Left lung (tissue), 14 donors: Measurements from ENCODE around the gene RFX7. TPM values are rescaled to one million over a fixed set of nuclear protein-coding genes. Genes with fewer than 3 reads are reported as not detected.

Experiments used
- ATAC-seq: fragments of 200-7000 bp; cut with Tn5 transposase; one replicate; pipeline ENCODE4 v1.9.1; 2020; ENCODE audit warnings: moderate library complexity
- DNase-seq, 4 donors: peaks; one replicate each; pipeline ENCODE4 v3.0.0-alpha.2; 2013 to 2020
- H3K27ac ChIP-seq, 2 donors: fragments of 200-600 bp; sonication (generic) in 1 of 2; one replicate each; pipeline versions ENCODE4 v1.5.0 to v1.8.0; 2020 to 2021
- H3K27me3 ChIP-seq, 2 donors: fragments of 200-600 bp; sonication (generic) in 1 of 2; one replicate each; pipeline versions ENCODE4 v1.5.0 to v1.8.0; 2020 to 2021
- H3K36me3 ChIP-seq, 2 donors: fragments of 200-600 bp; sonication (generic) in 1 of 2; one replicate each; pipeline versions ENCODE4 v1.5.0 to v1.8.0; 2020 to 2021
- H3K4me1 ChIP-seq, 2 donors: fragments of 200-600 bp; one replicate each; pipeline ENCODE4 v1.8.0; 2021
- H3K4me3 ChIP-seq, 2 donors: fragments of 200-600 bp; sonication (generic) in 1 of 2; one replicate each; pipeline versions ENCODE4 v1.5.0 to v1.8.0; 2020 to 2021; ENCODE audit warnings: mild to moderate bottlenecking in 1 of 2
- H3K9me3 ChIP-seq, 2 donors: fragments of 200-600 bp; sonication (generic) in 1 of 2; one replicate each; pipeline versions ENCODE4 v1.5.0 to v1.8.0; 2020 to 2021
- CTCF ChIP-seq, 2 donors: fragments of 200-600 bp; sonication (generic) in 1 of 2; IDR thresholded peaks; one replicate each; pipeline versions ENCODE4 v1.5.0 to v1.8.0; 2021; ENCODE audit warnings: antibody characterized with exemption in 2 of 2
- intact Hi-C, 2 donors: fragments of 100-400 bp; cut with DNase I; formaldehyde crosslinking; loops; one replicate each; pipeline versions ENCODE4 v1.11.2 to v1.14.2; 2022
- long read RNA-seq, 12 donors: library from polyadenylated mRNA in 2 of 12; unstranded in 2 of 12; transcript quantifications; one replicate each; pipeline ENCODE4 v2.0.0 and lab custom pipeline, GENCODE V29; 2019 to 2026
- polyA plus RNA-seq, 6 donors: library from polyadenylated mRNA; unstranded; fragments of 120-200 nt; gene quantifications; one replicate each; pipeline ENCODE4 v1.2.1, GENCODE V29; 2013; ENCODE audit not compliant: insufficient read length in 6 of 6
- total RNA-seq, 2 donors: library from RNA; stranded (reverse); fragmentation: NEBNext Ultra II Directional; extraction: Animal tissue kit (Norgen Biotek cat#: 25700); gene quantifications; one replicate each; pipeline ENCODE4 v1.2.1, GENCODE V29; 2021
- donor health status: DM: no; HTN: yes; CAD: no.
- donor health status: DM: no; HTN: no; CAD: no.

Gene RFX7
- total RNA-seq (10 to 100 TPM; 16.7 to 18.2 TPM), polyA plus RNA-seq (10 to 100 TPM; 22.9 to 28.1 (median 26.1) TPM)
- long read RNA-seq, donor 1, partial matches to known transcripts, result 0 of 7 reads
- long read RNA-seq, donor 1, other reads (novel, unspliced or antisense), result 7 of 7 reads
- long read RNA-seq, donor 2, partial matches to known transcripts, result 0 of 6 reads
- long read RNA-seq, donor 2, other reads (novel, unspliced or antisense), result 6 of 6 reads
- long read RNA-seq, donor 3, result 0 reads
- long read RNA-seq, donor 4, result 0 reads
- long read RNA-seq, donor 5, partial matches to known transcripts, result 23 of 23 reads
- long read RNA-seq, donor 5, other reads (novel, unspliced or antisense), result 0 of 23 reads
- long read RNA-seq, donor 6, full-length matches to known transcripts, result 1 of 16 reads
- long read RNA-seq, donor 6, partial matches to known transcripts, result 10 of 16 reads
- long read RNA-seq, donor 6, other reads (novel, unspliced or antisense), result 5 of 16 reads
- long read RNA-seq, donor 7, result 0 reads
- long read RNA-seq, donor 8, partial matches to known transcripts, result 0 of 5 reads
- long read RNA-seq, donor 8, other reads (novel, unspliced or antisense), result 5 of 5 reads
- long read RNA-seq, donor 9, result 0 reads
- long read RNA-seq, donor 10, result 0 reads
- long read RNA-seq, donor 11, result 0 reads
- long read RNA-seq, donor 12, result 0 reads

- intact Hi-C loops, result no loop called here
- no peak for TF ChIP-seq CTCF (IDR thresholded peaks at IDR 0.05)
- peak; percentile 64 to 92 (median 78) for DNase-seq
- H3K27ac ChIP-seq, result peak within 1 kb of the TSS; percentile 84 to 87
- H3K4me3 ChIP-seq, result peak within 1 kb of the TSS; percentile 49 to 64
- H3K9me3 ChIP-seq, result no peaks in the 10 kb centered on the region
- peak; percentile 69 for ATAC-seq
- H3K36me3 ChIP-seq, result no peaks in the 10 kb centered on the region
- peaks cover 10 to 46% of the 10 kb centered on the region in 2 donors for H3K4me1 ChIP-seq
- H3K27me3 ChIP-seq, result no peaks in the 10 kb centered on the region
Measured at GRCh38 chr15:56243163-56244037, at the start of gene RFX7. TSS of gene RFX7 (minus strand) at chr15:56243879. CDS start at chr15:56243285, 594 bp downstream.

GRCh38 chr15:56292546-56293316 is 49.1 kb upstream of the RFX7 start:
- Histone ChIP-seq H3K4me1 (no peaks in the 10 kb centered on the region), H3K27me3 (no peaks in the 10 kb centered on the region), H3K36me3 (no peaks in the 10 kb centered on the region), H3K9me3 (peaks cover 0 to 17% of the 10 kb centered on the region in 2 donors), H3K4me3 (no peak overlapping the region), H3K27ac (no peak overlapping the region)
- TF ChIP-seq CTCF (IDR thresholded peaks at IDR 0.05), result no peak
- ATAC-seq, result no peak
- DNase-seq, result no peak
- intact Hi-C loops, result no loop called here

- intact Hi-C loops, result no loop called here
- no peaks in the 10 kb centered on the region for H3K36me3 ChIP-seq
- no peak overlapping the region for H3K27ac ChIP-seq
- no peak overlapping the region for H3K4me3 ChIP-seq
- TF ChIP-seq CTCF (IDR thresholded peaks at IDR 0.05), result no peak
- DNase-seq (no peak), ATAC-seq (no peak)
- H3K9me3 ChIP-seq, result peaks cover 0 to 17% of the 10 kb centered on the region in 2 donors
- H3K27me3 ChIP-seq, result no peaks in the 10 kb centered on the region
- H3K4me1 ChIP-seq, result no peaks in the 10 kb centered on the region
Measured at GRCh38 chr15:56291741-56292140, 48.1 kb upstream of the RFX7 start.

- peaks cover 0 to 17% of the 10 kb centered on the region in 2 donors for H3K9me3 ChIP-seq
- no peak overlapping the region for H3K4me3 ChIP-seq
- DNase-seq (no peak), ATAC-seq (no peak)
- H3K27me3 ChIP-seq, result no peaks in the 10 kb centered on the region
- H3K36me3 ChIP-seq, result no peaks in the 10 kb centered on the region
- H3K27ac ChIP-seq, result no peak overlapping the region
- intact Hi-C loops, result no loop called here
- TF ChIP-seq CTCF (IDR thresholded peaks at IDR 0.05), result no peak
- H3K4me1 ChIP-seq, result no peaks in the 10 kb centered on the region
Measured at GRCh38 chr15:56286213-56286612, 42.5 kb upstream of the RFX7 start.
